ENCODE results near the gene ANKIB1. TPM values are rescaled to one million over a fixed set of nuclear protein-coding genes. Genes with fewer than 3 reads are reported as not detected.
A peak's percentile ranks its signal among the peaks of the same experiment; 100 is the strongest.

ANKIB1 gene
- total and polyA plus RNA-seq, 2 donors (not counting 1 experiment from before 2014, with no cell fraction given): 53.4 to 60.4 TPM

DNA sequence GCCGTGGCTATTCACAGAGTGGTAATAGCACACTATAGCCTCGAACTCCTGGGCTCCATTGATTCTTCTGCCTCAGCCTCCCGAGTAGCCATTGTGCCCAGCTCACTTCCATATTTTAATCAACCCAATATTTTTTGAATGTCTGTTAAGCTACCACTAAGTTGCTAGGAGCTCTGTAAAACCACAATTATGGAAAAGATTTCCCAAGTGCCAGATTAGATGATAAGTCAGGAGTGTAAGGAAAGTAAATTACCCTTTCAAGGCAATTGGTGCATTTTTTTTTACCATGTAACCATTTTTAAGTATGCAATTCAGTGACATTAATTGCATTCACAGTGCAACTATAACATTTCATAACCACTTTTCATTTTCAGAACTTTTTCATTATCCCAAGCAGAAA, 114.0 kb downstream of the ANKIB1 start:
- no peaks in the 10 kb centered on the region for H4K20me1 ChIP-seq (ENCODE audit: control insufficient read depth, extremely low read depth, insufficient read depth, low read length)
- H3K4me1 ChIP-seq (ENCODE audit: control insufficient read depth, extremely low read depth, insufficient read depth, low read length): no peaks in the 10 kb centered on the region
- H3K4me3 ChIP-seq (replicated peaks in 1 of 4; ENCODE audit: control extremely low read depth in 1 of 4, insufficient read depth in 1 of 4, low read depth in 3 of 4, low read length in 4 of 4): no peak overlapping the region
- H3K27ac ChIP-seq (ENCODE audit: insufficient read depth, low read length): no peak overlapping the region
- no peaks in the 10 kb centered on the region for H3K9me3 ChIP-seq (ENCODE audit: control insufficient read depth, insufficient read depth, low read depth, low read length)
- H3K4me2 ChIP-seq (ENCODE audit: extremely low read depth, insufficient read depth, low read length): no peak overlapping the region
- TF ChIP-seq CTCF (conservative IDR thresholded peaks at IDR 0.05 in 1 of 2, IDR thresholded peaks at IDR 0.05 in 1 of 2; ENCODE audit: low read depth in 1 of 2, low read length in 2 of 2): no peak
- TF ChIP-seq EZH2 (IDR thresholded peaks at IDR 0.05; ENCODE audit: low read length, missing control alignments): no peak
- H3K27me3 ChIP-seq (ENCODE audit: control insufficient read depth, insufficient read depth, low read length): no peaks in the 10 kb centered on the region
- H3K79me2 ChIP-seq (ENCODE audit: control insufficient read depth, insufficient read depth, low read length): no peaks in the 10 kb centered on the region
- no peaks in the 10 kb centered on the region for H3K36me3 ChIP-seq (ENCODE audit: control insufficient read depth, insufficient read depth, low read length)
- DNase-seq (ENCODE audit: low read depth in 2 of 2): peak in 1 of 2 donors; percentile 62
- H3K9ac ChIP-seq (ENCODE audit: insufficient read depth, low read length): no peak overlapping the region
- H2AFZ ChIP-seq (ENCODE audit: low read length): no peak overlapping the region

- H4K20me1 ChIP-seq (ENCODE audit: control insufficient read depth, extremely low read depth, insufficient read depth, low read length): no peaks in the 10 kb centered on the region
- no peak overlapping the region for H2AFZ ChIP-seq (ENCODE audit: low read length)
- no peak overlapping the region for H3K4me3 ChIP-seq (replicated peaks in 1 of 4; ENCODE audit: control extremely low read depth in 1 of 4, insufficient read depth in 1 of 4, low read depth in 3 of 4, low read length in 4 of 4)
- H3K27ac ChIP-seq (ENCODE audit: insufficient read depth, low read length): no peak overlapping the region
- H3K9me3 ChIP-seq (ENCODE audit: control insufficient read depth, insufficient read depth, low read depth, low read length): no peaks in the 10 kb centered on the region
- no peak overlapping the region for H3K9ac ChIP-seq (ENCODE audit: insufficient read depth, low read length)
- H3K79me2 ChIP-seq (ENCODE audit: control insufficient read depth, insufficient read depth, low read length): no peaks in the 10 kb centered on the region
- no peaks in the 10 kb centered on the region for H3K36me3 ChIP-seq (ENCODE audit: control insufficient read depth, insufficient read depth, low read length)
- no peak overlapping the region for H3K4me2 ChIP-seq (ENCODE audit: extremely low read depth, insufficient read depth, low read length)
- TF ChIP-seq CTCF (conservative IDR thresholded peaks at IDR 0.05 in 1 of 2, IDR thresholded peaks at IDR 0.05 in 1 of 2; ENCODE audit: low read depth in 1 of 2, low read length in 2 of 2): no peak
- no peaks in the 10 kb centered on the region for H3K4me1 ChIP-seq (ENCODE audit: control insufficient read depth, extremely low read depth, insufficient read depth, low read length)
- H3K27me3 ChIP-seq (ENCODE audit: control insufficient read depth, insufficient read depth, low read length): no peaks in the 10 kb centered on the region
- peak in 1 of 2 donors; percentile 45 for DNase-seq (ENCODE audit: low read depth in 2 of 2)
These were observed 114.6 kb downstream of the ANKIB1 start for GRCh38 chr7:92360387-92360786.

- no peak overlapping the region for H3K27ac ChIP-seq (ENCODE audit: insufficient read depth, low read length)
- H3K9ac ChIP-seq (ENCODE audit: insufficient read depth, low read length): no peak overlapping the region
- peak in 1 of 2 donors; percentile 60 for DNase-seq (ENCODE audit: low read depth in 2 of 2)
- no peaks in the 10 kb centered on the region for H3K27me3 ChIP-seq (ENCODE audit: control insufficient read depth, insufficient read depth, low read length)
- no peaks in the 10 kb centered on the region for H3K9me3 ChIP-seq (ENCODE audit: control insufficient read depth, insufficient read depth, low read depth, low read length)
- no peaks in the 10 kb centered on the region for H3K79me2 ChIP-seq (ENCODE audit: control insufficient read depth, insufficient read depth, low read length)
- H3K4me2 ChIP-seq (ENCODE audit: extremely low read depth, insufficient read depth, low read length): no peak overlapping the region
- no peaks in the 10 kb centered on the region for H3K36me3 ChIP-seq (ENCODE audit: control insufficient read depth, insufficient read depth, low read length)
- H3K4me1 ChIP-seq (ENCODE audit: control insufficient read depth, extremely low read depth, insufficient read depth, low read length): no peaks in the 10 kb centered on the region
- no peak overlapping the region for H3K4me3 ChIP-seq (replicated peaks in 1 of 4; ENCODE audit: control extremely low read depth in 1 of 4, insufficient read depth in 1 of 4, low read depth in 3 of 4, low read length in 4 of 4)
- no peak overlapping the region for H2AFZ ChIP-seq (ENCODE audit: low read length)
- TF ChIP-seq EZH2 (IDR thresholded peaks at IDR 0.05; ENCODE audit: low read length, missing control alignments) (no peak), CTCF (conservative IDR thresholded peaks at IDR 0.05 in 1 of 2, IDR thresholded peaks at IDR 0.05 in 1 of 2; ENCODE audit: low read depth in 1 of 2, low read length in 2 of 2) (no peak)
- H4K20me1 ChIP-seq (ENCODE audit: control insufficient read depth, extremely low read depth, insufficient read depth, low read length): no peaks in the 10 kb centered on the region
These were observed 116.4 kb downstream of the ANKIB1 start for GRCh38 chr7:92362131-92362530.
